Endothelial cell of umbilical vein (primary cell): Measurements from ENCODE around the gene NCS1. TPM values are rescaled to one million over a fixed set of nuclear protein-coding genes. Genes with fewer than 3 reads are reported as not detected.

Source experiments
- BruUV-seq: library from RNA; stranded (reverse); fragments of 400-500 nt; replicated peaks from 2 replicates; lab custom pipeline; 2021; lab: Mats Ljungman, UMichigan
- CTCF ChIA-PET: fragments of 300-600, 350-600 bp; sonication (Branson Sonifier 250); formaldehyde crosslinking; loops from one replicate; lab custom pipeline; 2021; ENCODE audit warnings: antibody characterized with exemption, inconsistent platforms; lab: Charles Lee
- POLR2A ChIA-PET: fragments of 300-600, 350-600 bp; sonication (Branson Sonifier 250); formaldehyde crosslinking; loops from one replicate; lab custom pipeline; 2021; ENCODE audit warnings: antibody characterized with exemption, inconsistent platforms; lab: Charles Lee
- DNase-seq: peaks from one replicate; pipeline ENCODE4 v3.0.0-alpha.2; 2011; ENCODE audit warnings: low read depth, low spot score
- FAIRE-seq: peaks from 2 replicates; lab custom pipeline; 2011; peaks lifted over from hg19 to GRCh38; lab: Jason Lieb, UNC
- H2AFZ ChIP-seq: 2 replicates; pipeline ENCODE4 v1.6.0; 2012; ENCODE audit warnings: low read depth, low read length, control low read depth, inconsistent platforms
- H3K27ac ChIP-seq: 2 replicates; pipeline ENCODE4 v1.5.1; 2011; ENCODE audit warnings: low read depth, mild to moderate bottlenecking, control low read depth, low read length, moderate library complexity; ENCODE audit not compliant: insufficient read depth
- H3K27me3 ChIP-seq, 2 experiments: 2 replicates each; pipeline versions ENCODE4 v1.6.0 to v1.6.1; 2011; ENCODE audit warnings: low read length in 2 of 2, mixed read lengths in 1 of 2; ENCODE audit not compliant: control insufficient read depth in 2 of 2, insufficient read depth in 2 of 2
- H3K36me3 ChIP-seq, 2 experiments: 2 replicates in 1 of 2; 3 replicates in 1 of 2; pipeline ENCODE4 v1.5.1; 2011; ENCODE audit warnings: low read length in 2 of 2, mild to moderate bottlenecking in 1 of 2, moderate library complexity in 1 of 2; ENCODE audit not compliant: control insufficient read depth in 2 of 2, insufficient read depth in 2 of 2; ENCODE audit errors: extremely low read depth in 1 of 2
- H3K4me1 ChIP-seq: 3 replicates; pipeline ENCODE4 v1.5.1; 2011; ENCODE audit warnings: mild to moderate bottlenecking, low read length; ENCODE audit not compliant: control insufficient read depth, insufficient read depth; ENCODE audit errors: extremely low read depth
- H3K4me2 ChIP-seq: 2 replicates; pipeline ENCODE4 v1.6.1; 2011; ENCODE audit warnings: low read length, control low read depth, mixed read lengths; ENCODE audit not compliant: insufficient read depth
- H3K4me3 ChIP-seq, 3 experiments: fragments of 200-600 bp in 1 of 3; sonication (generic), shearing (Covaris generic) in 1 of 3; replicated peaks in 1 of 3; 2 replicates each; pipeline ENCODE4 v1.5.1; 2011 to 2016; ENCODE audit warnings: control low read depth in 3 of 3, low read length in 3 of 3, mild to moderate bottlenecking in 2 of 3, inconsistent platforms in 1 of 3, low read depth in 1 of 3, moderate library complexity in 1 of 3; ENCODE audit not compliant: insufficient read depth in 1 of 3
- H3K79me2 ChIP-seq: 2 replicates; pipeline ENCODE4 v1.6.0; 2012; ENCODE audit warnings: low read length, inconsistent platforms; ENCODE audit not compliant: control insufficient read depth, insufficient read depth
- H3K9ac ChIP-seq: replicated peaks from 2 replicates; pipeline ENCODE3; 2011; ENCODE audit warnings: low read length, control low read depth; ENCODE audit not compliant: insufficient read depth; ENCODE audit errors: extremely low read depth
- H3K9me1 ChIP-seq: replicated peaks from 3 replicates; pipeline ENCODE4 v1.6.0; 2011; ENCODE audit warnings: mild to moderate bottlenecking, low read length; ENCODE audit not compliant: control insufficient read depth, insufficient read depth; ENCODE audit errors: extremely low read depth
- H3K9me3 ChIP-seq: replicated peaks from 2 replicates; pipeline ENCODE4 v1.5.1; 2012; ENCODE audit warnings: low read length, inconsistent platforms; ENCODE audit not compliant: control insufficient read depth, insufficient read depth
- H4K20me1 ChIP-seq: replicated peaks from 2 replicates; pipeline ENCODE3; 2011; ENCODE audit warnings: mild to moderate bottlenecking, low read length; ENCODE audit not compliant: control insufficient read depth, insufficient read depth; ENCODE audit errors: extremely low read depth
- CTCF ChIP-seq, 2 donors: IDR thresholded peaks; 1 replicate in 1 of 2; 2 replicates in 1 of 2; pipeline ENCODE4 v1.5.1; 2011; ENCODE audit warnings: low read length in 2 of 2, mild to moderate bottlenecking in 2 of 2, moderate library complexity in 2 of 2, control low read depth in 1 of 2, inconsistent platforms in 1 of 2, low read depth in 1 of 2; ENCODE audit not compliant: insufficient read depth in 1 of 2; ENCODE audit errors: extremely low read depth in 1 of 2
- EZH2 ChIP-seq: IDR thresholded peaks from 2 replicates; pipeline ENCODE4 v1.6.1; 2012; ENCODE audit warnings: borderline replicate concordance, low read depth, mild to moderate bottlenecking, moderate library complexity, low read length, inconsistent platforms; ENCODE audit not compliant: severe bottlenecking
- FOS ChIP-seq: IDR thresholded peaks from 2 replicates; pipeline ENCODE4 v1.6.1; 2011; ENCODE audit warnings: mild to moderate bottlenecking, low read length, moderate library complexity, borderline replicate concordance; ENCODE audit not compliant: insufficient read depth
- GATA2 ChIP-seq: IDR thresholded peaks from 2 replicates; pipeline ENCODE4 v1.7.0; 2011; ENCODE audit warnings: low read depth, mild to moderate bottlenecking, moderate library complexity, mixed read lengths, low read length; ENCODE audit not compliant: insufficient read length, insufficient read depth
- JUN ChIP-seq: IDR thresholded peaks from 2 replicates; pipeline ENCODE4 v1.6.1; 2011; ENCODE audit warnings: borderline replicate concordance, low read depth; ENCODE audit not compliant: insufficient read length, insufficient read depth
- MYC ChIP-seq: IDR thresholded peaks from one replicate; pipeline ENCODE4 v1.6.1; 2011; ENCODE audit warnings: mild to moderate bottlenecking, low read depth, low read length
- POLR2A ChIP-seq: IDR thresholded peaks from 2 replicates; pipeline ENCODE4 v1.6.1; 2012; ENCODE audit warnings: low read depth, mild to moderate bottlenecking, control low read depth, low read length
- POLR2AphosphoS5 ChIP-seq: IDR thresholded peaks from 2 replicates; pipeline ENCODE4 v1.6.1; 2012; ENCODE audit warnings: low read depth, mild to moderate bottlenecking, control low read depth, low read length, moderate library complexity; ENCODE audit not compliant: insufficient read depth
- dilution Hi-C: fragments of 300-500 bp; cut with MboI; formaldehyde crosslinking; loops from one replicate; pipeline ENCODE4 v1.15.0; 2019; ENCODE audit warnings: low sequenced_read_pairs; ENCODE audit not compliant: extremely low pct_ligation_motif_present
- intact Hi-C: fragments of 100-400 bp; cut with micrococcal nuclease; formaldehyde crosslinking; loops from one replicate; pipeline ENCODE4 v1.10.0; 2022
- polyA plus RNA-seq, 4 experiments: library from polyadenylated mRNA; depleted of rRNA in 3 of 4; stranded (reverse) in 3 of 4; unstranded in 1 of 4; fragments of >200 nt; gene quantifications; 2 replicates each; pipeline versions ENCODE4 v1.2.1 to v1.2.3, GENCODE V29; 2011 to 2012; ENCODE audit warnings: missing spikeins in 1 of 4
- total RNA-seq: library from RNA; stranded (reverse); gene quantifications from 2 replicates; pipeline ENCODE4 v1.2.3, GENCODE V29; 2021
- TF ChIP-seq, protein P1 (sequence below): IDR thresholded peaks from 2 replicates; pipeline ENCODE4 v1.6.1; 2011; ENCODE audit not compliant: insufficient read depth, insufficient read length

NCS1 gene
- total and polyA plus RNA-seq, 2 donors (not counting 3 experiments of a cell fraction or from before 2014, with no cell fraction given) = 53.6 to 77.4 TPM

- dilution Hi-C loops = no loop called here
- CTCF ChIA-PET = interaction anchor here (1.0 kb wide), 1 partner anchor 21 kb away, joined by 3 read pairs; no protein-coding TSS in a partner anchor
- intact Hi-C loops = no loop called here
- POLR2A ChIA-PET = no interaction called here
- Histone ChIP-seq H3K9me3 (no peaks in the 10 kb centered on the region), H3K4me2 (no peak overlapping the region), H3K27ac (no peak overlapping the region), H3K4me1 (no peaks in the 10 kb centered on the region), H2AFZ (no peak overlapping the region), H3K9me1 (no peaks in the 10 kb centered on the region), H4K20me1 (no peaks in the 10 kb centered on the region), H3K79me2 (peaks cover 79% of the 10 kb centered on the region), H3K27me3 (no peaks in the 10 kb centered on the region), H3K9ac (no peak overlapping the region), H3K4me3 (no peak overlapping the region), H3K36me3 (peaks cover 0 to 4% of the 10 kb centered on the region in 2 experiments)
- no peak for TF ChIP-seq EZH2
- TF ChIP-seq GATA2 = no peak
- no peak for TF ChIP-seq MYC
- TF ChIP-seq JUN = no peak
- TF ChIP-seq, protein P1, sequence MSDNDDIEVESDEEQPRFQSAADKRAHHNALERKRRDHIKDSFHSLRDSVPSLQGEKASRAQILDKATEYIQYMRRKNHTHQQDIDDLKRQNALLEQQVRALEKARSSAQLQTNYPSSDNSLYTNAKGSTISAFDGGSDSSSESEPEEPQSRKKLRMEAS = no peak
- TF ChIP-seq POLR2A = no peak
- TF ChIP-seq CTCF (IDR thresholded peaks at IDR 0.05; ENCODE audit: extremely low read depth in 1 of 2, insufficient read depth in 1 of 2, low read depth in 1 of 2, low read length in 2 of 2) = no peak
- no peak for TF ChIP-seq POLR2AphosphoS5
- TF ChIP-seq FOS = no peak
- DNase-seq = no peak
- no peak for FAIRE-seq
- no TSS peak for BruUV-seq
Measured at GRCh38 chr9:130179331-130179907, 7.2 kb downstream of the NCS1 start.
